Upper lobe of left lung (tissue), 6 donors: ENCODE results near the gene ABI1. TPM values are rescaled to one million over a fixed set of nuclear protein-coding genes. Genes with fewer than 3 reads are reported as not detected.

Experiments used
- ATAC-seq, 2 donors: fragments of 200-7000 bp; cut with Tn5 transposase; one replicate each; pipeline ENCODE4 v1.9.1; 2022; ENCODE audit warnings: mild to moderate bottlenecking in 2 of 2, moderate library complexity in 2 of 2; ENCODE audit not compliant: low FRiP score in 2 of 2
- DNase-seq, 2 donors: peaks; one replicate each; pipeline ENCODE4 v3.0.0-alpha.2; 2019 to 2020
- H3K27ac ChIP-seq, 4 donors: fragments of 200-600 bp; sonication (generic); one replicate each; pipeline ENCODE4 v1.5.1; 2016 to 2019
- H3K27me3 ChIP-seq, 4 donors: fragments of 200-600 bp; sonication (generic); one replicate each; pipeline ENCODE4 v1.5.1; 2017 to 2019
- H3K36me3 ChIP-seq, 4 donors: fragments of 200-600 bp; sonication (generic); one replicate each; pipeline ENCODE4 v1.5.1; 2016 to 2019
- H3K4me1 ChIP-seq, 4 donors: fragments of 200-600 bp; sonication (generic); one replicate each; pipeline ENCODE4 v1.5.1; 2018 to 2019
- H3K4me3 ChIP-seq, 4 donors: fragments of 200-600 bp; sonication (generic); one replicate each; pipeline ENCODE4 v1.5.1; 2017 to 2019; ENCODE audit warnings: mild to moderate bottlenecking in 2 of 4, moderate library complexity in 1 of 4
- H3K9me3 ChIP-seq, 4 donors: fragments of 200-600 bp; sonication (generic); one replicate each; pipeline ENCODE4 v1.5.1; 2018 to 2019
- CTCF ChIP-seq, 6 experiments: fragments of 450-650 bp in 4 of 6; fragments of 200-600 bp in 2 of 6; sonication (generic) in 2 of 6; IDR thresholded peaks; one replicate each; pipeline ENCODE4 v1.5.1; 2016 to 2019; ENCODE audit warnings: antibody characterized with exemption in 6 of 6
- EP300 ChIP-seq, 4 donors: sonication (generic); formaldehyde crosslinking; IDR thresholded peaks; one replicate each; pipeline ENCODE4 v1.5.1; 2017; ENCODE audit warnings: antibody characterized with exemption in 4 of 4, control low read depth in 2 of 4
- POLR2A ChIP-seq, 4 donors: fragments of 450-650 bp; IDR thresholded peaks; one replicate each; pipeline ENCODE4 v1.5.1; 2016 to 2017; ENCODE audit warnings: antibody characterized with exemption in 4 of 4, mild to moderate bottlenecking in 2 of 4
- POLR2AphosphoS5 ChIP-seq, 2 donors: sonication (generic); formaldehyde crosslinking; IDR thresholded peaks; one replicate each; pipeline ENCODE4 v1.5.1; 2017; ENCODE audit warnings: antibody characterized with exemption in 2 of 2
- WGBS, 2 donors: methylation state at CpG; one replicate each; pipeline ENCODE4 v1.1.5; 2017 to 2018; 5-methylcytosine and 5-hydroxymethylcytosine counted together
- total RNA-seq, 6 donors: library from RNA; depleted of rRNA in 4 of 6; stranded (reverse); fragments of >200 nt in 4 of 6; gene quantifications; one replicate each; pipeline versions ENCODE4 v1.1.0 to v1.2.1, GENCODE V29; 2016 to 2021
- donor health status: DM: no; HTN: no; CAD: no; lungs with moderate emphysema.
- donor health status: DM: no; HTN: yes; CAD: no; lungs with severe emphysema.

The ABI1 gene
- total RNA-seq, 6 donors from 2014 or later: 23.5 to 57.6 (median 48.6) TPM

GRCh38 chr10:26765549-26765948, 95.2 kb downstream of the ABI1 start:
- Histone ChIP-seq H3K9me3 (no peaks in the 10 kb centered on the region), H3K4me3 (no peak overlapping the region), H3K36me3 (peaks cover 0 to 54% (median 7%) of the 10 kb centered on the region in 4 donors), H3K27me3 (no peaks in the 10 kb centered on the region), H3K4me1 (no peaks in the 10 kb centered on the region), H3K27ac (no peak overlapping the region)
- ATAC-seq (no peak), DNase-seq (no peak)
- 90 to 100% methylated on average over 2 of the region's 2 CpGs for whole genome bisulfite sequencing, 2 donors
- TF ChIP-seq CTCF (IDR thresholded peaks at IDR 0.05) (no peak), POLR2AphosphoS5 (IDR thresholded peaks at IDR 0.05) (no peak), POLR2A (IDR thresholded peaks at IDR 0.05) (no peak), EP300 (IDR thresholded peaks at IDR 0.05) (no peak)

GRCh38 chr10:26759008-26759407, 101.8 kb downstream of the ABI1 start:
- no peak for DNase-seq
- Histone ChIP-seq H3K27ac (no peak overlapping the region), H3K36me3 (peaks cover 0 to 38% (median 1%) of the 10 kb centered on the region in 4 donors), H3K27me3 (no peaks in the 10 kb centered on the region), H3K4me1 (no peaks in the 10 kb centered on the region), H3K4me3 (no peak overlapping the region), H3K9me3 (no peaks in the 10 kb centered on the region)
- ATAC-seq: no peak
- TF ChIP-seq EP300 (IDR thresholded peaks at IDR 0.05) (no peak), POLR2A (IDR thresholded peaks at IDR 0.05) (no peak), CTCF (IDR thresholded peaks at IDR 0.05) (no peak), POLR2AphosphoS5 (IDR thresholded peaks at IDR 0.05) (no peak)
- 81 to 88% methylated on average over 4 of the region's 4 CpGs for WGBS, 2 donors

GRCh38 chr10:26755443-26755903, 105.3 kb downstream of the ABI1 start:
- H3K27ac ChIP-seq: no peak overlapping the region
- TF ChIP-seq POLR2AphosphoS5 (IDR thresholded peaks at IDR 0.05): no peak
- peaks cover 0 to 37% (median under 1%) of the 10 kb centered on the region in 4 donors for H3K36me3 ChIP-seq
- no peak for ATAC-seq
- 85 to 88% methylated on average over 4 of the region's 4 CpGs for WGBS, 2 donors
- DNase-seq: no peak
- no peaks in the 10 kb centered on the region for H3K4me1 ChIP-seq
- H3K4me3 ChIP-seq: no peak overlapping the region
- no peaks in the 10 kb centered on the region for H3K9me3 ChIP-seq
- no peaks in the 10 kb centered on the region for H3K27me3 ChIP-seq

GRCh38 chr10:26746061-26746460, 114.7 kb downstream of the ABI1 start:
- 78 to 81% methylated on average over 5 of the region's 5 CpGs for WGBS, 2 donors
- peaks cover 0 to 95% (median 22%) of the 10 kb centered on the region in 4 donors for H3K36me3 ChIP-seq

GRCh38 chr10:26743841-26744240, 116.9 kb downstream of the ABI1 start:
- ATAC-seq (no peak), DNase-seq (no peak)
- no peaks in the 10 kb centered on the region for H3K9me3 ChIP-seq
- H3K36me3 ChIP-seq: peaks cover 0 to 90% (median 19%) of the 10 kb centered on the region in 4 donors
- TF ChIP-seq POLR2A (IDR thresholded peaks at IDR 0.05): no peak
- no peak for TF ChIP-seq CTCF (IDR thresholded peaks at IDR 0.05)
- TF ChIP-seq POLR2AphosphoS5 (IDR thresholded peaks at IDR 0.05): no peak
- TF ChIP-seq EP300 (IDR thresholded peaks at IDR 0.05): no peak
- H3K4me1 ChIP-seq: no peaks in the 10 kb centered on the region
- H3K27ac ChIP-seq: no peak overlapping the region
- H3K4me3 ChIP-seq: no peak overlapping the region
- WGBS, 2 donors: 84 to 91% methylated on average over 1 of the region's 1 CpG
- H3K27me3 ChIP-seq: no peaks in the 10 kb centered on the region

More at GRCh38 chr10:26746061-26746460, 114.7 kb downstream of the ABI1 start:
- Histone ChIP-seq H3K4me1 (no peaks in the 10 kb centered on the region), H3K27ac (no peak overlapping the region), H3K9me3 (no peaks in the 10 kb centered on the region), H3K27me3 (no peaks in the 10 kb centered on the region), H3K4me3 (no peak overlapping the region)
- no peak for ATAC-seq
- TF ChIP-seq CTCF (IDR thresholded peaks at IDR 0.05) (no peak), EP300 (IDR thresholded peaks at IDR 0.05) (no peak), POLR2AphosphoS5 (IDR thresholded peaks at IDR 0.05) (no peak), POLR2A (IDR thresholded peaks at IDR 0.05) (no peak)
- DNase-seq: no peak
